Femur (tissue), 1 donor: ENCODE data around the gene FBXL4.

ENCODE experiments used
- DNase-seq: peaks from one replicate; pipeline ENCODE4 v3.0.0-alpha.2; 2017

Gene FBXL4

DNA sequence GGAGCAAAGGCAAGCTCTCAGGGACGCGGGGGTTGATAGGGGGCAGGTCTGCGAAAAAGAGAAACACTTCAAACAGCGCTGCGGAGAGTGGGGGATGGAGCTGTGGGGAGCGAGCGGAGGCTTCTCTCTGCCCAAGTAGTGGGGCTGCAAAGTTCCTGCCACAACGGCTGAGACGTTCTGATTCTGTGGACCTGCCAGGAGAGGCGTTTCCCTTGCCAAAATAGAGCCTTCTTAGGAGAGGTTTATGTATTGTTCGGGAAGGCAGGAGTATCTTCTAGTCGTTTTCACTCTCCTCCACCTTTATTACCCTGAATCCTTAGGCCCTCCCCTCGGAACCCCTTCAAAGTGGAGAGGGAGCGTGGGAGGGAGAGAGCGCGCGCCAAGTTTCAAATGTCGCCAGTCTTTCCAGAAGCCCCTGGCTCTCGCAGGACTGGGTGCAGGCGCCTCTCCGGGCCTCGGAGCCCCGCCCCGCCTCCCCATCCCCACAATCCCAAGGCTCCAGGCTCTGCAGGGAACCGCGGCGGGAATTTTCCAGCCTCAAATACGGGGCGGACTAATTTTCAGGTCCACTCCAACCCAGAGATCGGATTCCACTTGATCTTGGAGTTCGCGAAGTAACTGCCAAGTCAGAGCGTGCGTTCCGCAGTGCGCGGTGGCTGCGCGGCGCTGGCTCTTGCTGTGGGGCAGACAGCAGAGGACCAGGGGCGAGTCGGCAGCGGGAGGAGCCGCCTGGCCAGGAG, 123.4 kb downstream of the FBXL4 start:
- no peak for DNase-seq

- DNase-seq = no peak
Measured at GRCh38 chr6:98823428-98824161, 124.2 kb downstream of the FBXL4 start.

DNA sequence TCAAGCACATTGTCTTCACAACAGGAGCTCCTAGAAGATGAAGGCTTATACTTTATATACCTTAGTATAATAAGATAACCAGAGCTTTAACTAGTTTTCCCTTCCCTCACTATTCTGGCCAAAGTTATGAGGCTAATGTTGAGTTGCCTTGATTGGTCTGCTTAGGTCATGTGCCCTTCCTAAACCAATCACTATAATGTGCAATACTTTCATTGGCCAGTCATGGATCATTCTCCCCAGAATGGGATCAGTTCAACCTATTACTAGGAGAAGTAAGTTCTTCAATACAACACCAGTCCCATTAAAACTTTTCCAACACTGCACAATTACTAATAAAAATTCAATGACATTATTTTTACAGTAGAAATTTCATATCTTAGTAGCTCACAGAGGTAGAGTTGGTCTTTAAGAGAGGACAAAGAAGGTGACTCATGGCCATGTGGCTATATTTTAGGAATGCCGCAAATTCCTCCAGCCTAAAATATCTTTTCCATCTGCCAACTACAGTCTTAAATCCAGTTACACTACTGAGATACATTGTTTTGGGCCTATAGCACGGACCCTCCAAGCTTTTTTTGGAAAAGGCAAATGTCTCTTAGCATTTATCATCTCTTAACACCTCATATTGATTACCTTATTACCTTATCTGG, 125.9 kb downstream of the FBXL4 start:
- no peak for DNase-seq
